Gastroesophageal sphincter (tissue), 4 donors: ENCODE results near the gene ADAM23. TPM values are rescaled to one million over a fixed set of nuclear protein-coding genes. Genes with fewer than 3 reads are reported as not detected.

ENCODE experiments used
- ATAC-seq: fragments of 150-250 bp; one replicate; pipeline ENCODE4 v1.9.1; 2016; ENCODE audit warnings: mild to moderate bottlenecking, moderate library complexity
- H3K27ac ChIP-seq, 4 donors: fragments of 200-600 bp; sonication (generic) in 3 of 4; 1 replicate in 3 of 4; 2 replicates in 1 of 4; pipeline ENCODE4 v1.5.1; 2016 to 2019
- H3K27me3 ChIP-seq: fragments of 200-600 bp; sonication (generic); one replicate; pipeline ENCODE4 v1.5.1; 2019
- H3K36me3 ChIP-seq, 2 donors: fragments of 200-600 bp; sonication (generic); one replicate each; pipeline ENCODE4 v1.5.1; 2019; ENCODE audit warnings: control low read depth in 1 of 2
- H3K4me1 ChIP-seq, 3 donors: fragments of 200-600 bp; sonication (generic); 1 replicate in 2 of 3; 2 replicates in 1 of 3; pipeline ENCODE4 v1.5.1; 2016 to 2019; ENCODE audit warnings: control low read depth in 2 of 3
- H3K4me3 ChIP-seq, 2 donors: fragments of 200-600 bp; sonication (generic); one replicate each; pipeline ENCODE4 v1.5.1; 2019; ENCODE audit warnings: mild to moderate bottlenecking in 1 of 2, moderate library complexity in 1 of 2
- H3K9me3 ChIP-seq, 3 donors: fragments of 200-600 bp; sonication (generic); one replicate each; pipeline ENCODE4 v1.5.1; 2017 to 2019; ENCODE audit warnings: control low read depth in 2 of 3
- CTCF ChIP-seq, 4 experiments: fragments of 200-600 bp in 2 of 4; fragments of 450-650 bp in 2 of 4; sonication (generic) in 1 of 4; IDR thresholded peaks; one replicate each; pipeline ENCODE4 v1.5.1; 2017 to 2019; ENCODE audit warnings: antibody characterized with exemption in 4 of 4, mild to moderate bottlenecking in 2 of 4, moderate library complexity in 2 of 4
- EP300 ChIP-seq: sonication (generic); formaldehyde crosslinking; IDR thresholded peaks from one replicate; pipeline ENCODE4 v1.6.1; 2017; ENCODE audit warnings: antibody characterized with exemption, mild to moderate bottlenecking
- POLR2A ChIP-seq, 2 donors: fragments of 450-650 bp; IDR thresholded peaks; one replicate each; pipeline ENCODE4 v1.6.1; 2017; ENCODE audit warnings: antibody characterized with exemption in 2 of 2, mild to moderate bottlenecking in 2 of 2, moderate library complexity in 1 of 2
- POLR2AphosphoS5 ChIP-seq: sonication (generic); formaldehyde crosslinking; IDR thresholded peaks from one replicate; pipeline ENCODE4 v1.6.1; 2017; ENCODE audit warnings: antibody characterized with exemption
- WGBS, 2 donors: methylation state at CpG; one replicate each; pipeline ENCODE4 v1.1.5; 2018; ENCODE audit warnings: low coverage in 1 of 2; 5-methylcytosine and 5-hydroxymethylcytosine counted together
- total RNA-seq, 4 donors: library from RNA; depleted of rRNA; stranded (reverse); fragments of >200 nt; gene quantifications; one replicate each; pipeline ENCODE4 v1.1.0, GENCODE V29; 2016

Gene ADAM23
- total RNA-seq, 4 donors from 2014 or later = 2.4 to 4.0 (median 3.5) TPM

- H3K27me3 ChIP-seq = no peaks in the 10 kb centered on the region
- no peak overlapping the region for H3K4me3 ChIP-seq
- H3K9me3 ChIP-seq = no peaks in the 10 kb centered on the region
- H3K4me1 ChIP-seq = peaks cover 0 to 12% (median 0%) of the 10 kb centered on the region in 3 donors
- H3K36me3 ChIP-seq = no peaks in the 10 kb centered on the region
- no peak for ATAC-seq
- no peak overlapping the region for H3K27ac ChIP-seq
- TF ChIP-seq POLR2A (IDR thresholded peaks at IDR 0.05) (no peak), CTCF (IDR thresholded peaks at IDR 0.05) (no peak)
- 56 to 68% methylated on average over 4 of the region's 4 CpGs for WGBS, 2 donors
These were observed 92.1 kb downstream of the ADAM23 start for GRCh38 chr2:206535260-206535986.

- H3K9me3 ChIP-seq = no peaks in the 10 kb centered on the region
- no peak for TF ChIP-seq POLR2A (IDR thresholded peaks at IDR 0.05)
- TF ChIP-seq POLR2AphosphoS5 = no peak
- no peak for TF ChIP-seq EP300
- no peak for TF ChIP-seq CTCF (IDR thresholded peaks at IDR 0.05)
- no peak overlapping the region for H3K4me3 ChIP-seq
- H3K4me1 ChIP-seq = no peaks in the 10 kb centered on the region
- no peak overlapping the region for H3K27ac ChIP-seq
- 83 to 89% methylated on average over 3 to 4 of the region's 4 CpGs for WGBS, 2 donors
- no peak for ATAC-seq
- H3K27me3 ChIP-seq = no peaks in the 10 kb centered on the region
- H3K36me3 ChIP-seq = no peaks in the 10 kb centered on the region
These were observed 97.4 kb downstream of the ADAM23 start for GRCh38 chr2:206540757-206541156.

GRCh38 chr2:206543073-206543472 lies 99.7 kb downstream of the ADAM23 start:
- TF ChIP-seq POLR2AphosphoS5 (no peak), EP300 (no peak), POLR2A (IDR thresholded peaks at IDR 0.05) (no peak), CTCF (IDR thresholded peaks at IDR 0.05) (no peak)
- H3K36me3 ChIP-seq = no peaks in the 10 kb centered on the region
- WGBS, 2 donors = 81 to 90% methylated on average over 2 of the region's 2 CpGs
- ATAC-seq = no peak
- no peaks in the 10 kb centered on the region for H3K27me3 ChIP-seq
- H3K4me1 ChIP-seq = no peaks in the 10 kb centered on the region
- no peaks in the 10 kb centered on the region for H3K9me3 ChIP-seq
- H3K27ac ChIP-seq = no peak overlapping the region
- no peak overlapping the region for H3K4me3 ChIP-seq

GRCh38 chr2:206548383-206548782 lies 105.1 kb downstream of the ADAM23 start:
- H3K27ac ChIP-seq = no peak overlapping the region
- ATAC-seq = no peak
- TF ChIP-seq EP300 = no peak
- TF ChIP-seq POLR2A (IDR thresholded peaks at IDR 0.05) = no peak
- TF ChIP-seq POLR2AphosphoS5 = no peak
- no peaks in the 10 kb centered on the region for H3K27me3 ChIP-seq
- no peaks in the 10 kb centered on the region for H3K9me3 ChIP-seq
- no peaks in the 10 kb centered on the region for H3K4me1 ChIP-seq
- WGBS, 2 donors = 86 to 93% methylated on average over 5 of the region's 5 CpGs
- no peaks in the 10 kb centered on the region for H3K36me3 ChIP-seq
- no peak overlapping the region for H3K4me3 ChIP-seq

- TF ChIP-seq POLR2A (IDR thresholded peaks at IDR 0.05) (no peak), POLR2AphosphoS5 (no peak), EP300 (no peak), CTCF (IDR thresholded peaks at IDR 0.05) (no peak)
- no peak overlapping the region for H3K27ac ChIP-seq
- no peaks in the 10 kb centered on the region for H3K27me3 ChIP-seq
- H3K4me1 ChIP-seq = peaks cover 0 to 12% (median 0%) of the 10 kb centered on the region in 3 donors
- ATAC-seq = no peak
- H3K9me3 ChIP-seq = no peaks in the 10 kb centered on the region
- H3K4me3 ChIP-seq = no peak overlapping the region
- no peaks in the 10 kb centered on the region for H3K36me3 ChIP-seq
These were observed 112.4 kb downstream of the ADAM23 start for GRCh38 chr2:206555721-206556120.
